Omental fat pad (tissue), 4 donors: ENCODE results near the gene PDE7B. TPM values are rescaled to one million over a fixed set of nuclear protein-coding genes. Genes with fewer than 3 reads are reported as not detected.
"Not testable (repeated sequence)": the region's sequence is repeated elsewhere in the genome, so short reads cannot be mapped to it uniquely, and the experiment has no call there.

Experiments used
- ATAC-seq: fragments of 150-250 bp; one replicate; pipeline ENCODE4 v1.9.1; 2016; ENCODE audit warnings: mild to moderate bottlenecking, moderate library complexity; ENCODE audit not compliant: low FRiP score
- DNase-seq: peaks from one replicate; pipeline ENCODE4 v3.0.0-alpha.2; 2019; ENCODE audit warnings: low spot score
- CTCF ChIP-seq, 3 donors: fragments of 450-650 bp; IDR thresholded peaks; one replicate each; pipeline ENCODE4 v1.5.1; 2016 to 2017; ENCODE audit warnings: antibody characterized with exemption in 3 of 3, mild to moderate bottlenecking in 3 of 3, moderate library complexity in 2 of 3
- total RNA-seq, 4 donors: library from RNA; depleted of rRNA; stranded (reverse); fragments of >200 nt; gene quantifications; one replicate each; pipeline ENCODE4 v1.1.0, GENCODE V29; 2016

The PDE7B gene
- total RNA-seq, 4 donors from 2014 or later = 7.3 to 15.0 (median 12.1) TPM

DNA sequence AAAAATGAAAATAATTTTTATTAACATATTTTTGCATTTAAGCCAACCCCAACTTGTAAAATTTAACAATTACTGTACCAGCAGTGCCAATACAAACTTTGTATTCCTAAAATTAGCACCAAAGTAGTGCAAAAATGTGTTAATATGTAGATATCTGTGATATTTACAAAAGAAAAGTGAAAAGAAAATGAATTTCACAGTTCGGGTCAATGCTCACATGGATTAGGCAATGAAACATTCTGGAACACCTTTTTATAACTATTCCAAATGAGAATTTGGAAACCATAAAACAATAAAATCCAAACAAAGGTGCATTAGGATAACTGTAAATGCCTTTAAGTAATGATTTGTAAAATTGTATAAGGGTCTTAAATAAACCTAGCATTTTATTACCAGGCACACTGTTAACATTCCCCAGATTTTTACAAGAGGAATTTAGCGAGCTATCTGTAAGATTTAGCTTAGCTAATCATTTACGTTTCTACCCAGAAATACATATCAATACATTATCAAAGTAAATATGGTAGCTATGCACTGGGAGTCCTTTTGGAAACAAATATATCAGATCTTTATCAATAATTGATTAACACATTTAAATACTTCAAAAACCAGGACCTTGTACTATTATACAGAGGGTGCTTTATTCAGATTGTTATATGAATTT is 286.4 kb downstream of the PDE7B start:
- no peak for ATAC-seq
- no peak for TF ChIP-seq CTCF (IDR thresholded peaks at IDR 0.05)

GRCh38 chr6:136139111-136139510 is 287.6 kb downstream of the PDE7B start:
- not testable (repeated sequence) for ATAC-seq, DNase-seq

More for the DNA sequence above, 286.4 kb downstream of the PDE7B start:
- DNase-seq = no peak

- DNase-seq (no peak), ATAC-seq (no peak)
- TF ChIP-seq CTCF (IDR thresholded peaks at IDR 0.05) = no peak
Measured at GRCh38 chr6:136144251-136145023, 292.9 kb downstream of the PDE7B start.

- ATAC-seq = no peak
- no peak for TF ChIP-seq CTCF (IDR thresholded peaks at IDR 0.05)
- no peak for DNase-seq
Measured at GRCh38 chr6:136146130-136146529, 294.6 kb downstream of the PDE7B start.

GRCh38 chr6:136147342-136147741 is 295.8 kb downstream of the PDE7B start:
- TF ChIP-seq CTCF (IDR thresholded peaks at IDR 0.05) = no peak
- ATAC-seq (no peak), DNase-seq (no peak)

- no peak for TF ChIP-seq CTCF (IDR thresholded peaks at IDR 0.05)
- DNase-seq (no peak), ATAC-seq (no peak)
Measured at GRCh38 chr6:136148051-136148450, 296.6 kb downstream of the PDE7B start.

DNA sequence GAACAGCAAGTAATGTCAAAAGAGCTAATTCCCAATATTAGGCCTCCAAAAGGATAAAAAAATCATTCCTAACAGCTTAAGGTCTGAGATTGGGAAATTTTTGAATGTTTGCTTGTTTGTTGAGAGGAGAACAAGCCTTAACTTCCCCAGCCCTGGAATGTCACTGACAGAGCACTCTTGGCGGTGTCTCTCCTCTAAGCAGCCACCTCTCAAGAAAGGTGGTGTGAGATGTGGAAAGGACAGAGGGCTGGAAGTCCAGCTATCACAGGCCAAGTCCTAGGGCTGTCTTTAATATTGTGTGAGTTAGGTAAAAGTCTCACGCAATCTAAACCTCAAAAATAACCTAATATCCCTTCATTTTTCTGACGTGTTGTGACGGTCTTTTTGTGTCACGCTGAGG is 297.0 kb downstream of the PDE7B start:
- ATAC-seq (no peak), DNase-seq (no peak)
- TF ChIP-seq CTCF (IDR thresholded peaks at IDR 0.05) = no peak
